HL-60 (cell line): Measurements from ENCODE around the gene PLGRKT.
"Not testable (repeated sequence)": the region's sequence is repeated elsewhere in the genome, so short reads cannot be mapped to it uniquely, and the experiment has no call there.

Source experiments
- DNase-seq, 2 experiments: peaks; one replicate each; pipeline ENCODE4 v3.0.0-alpha.2; 2010 to 2020; ENCODE audit warnings: low read depth in 1 of 2, low spot score in 1 of 2
- H3K27ac ChIP-seq: fragments of 250-450 bp; sonication (Bioruptor Pico); replicated peaks from 2 replicates; pipeline ENCODE4 v1.5.1; 2020; ENCODE audit warnings: mild to moderate bottlenecking, moderate library complexity
- H3K27me3 ChIP-seq: fragments of 250-450 bp; sonication (Bioruptor Pico); 2 replicates; pipeline ENCODE4 v1.5.1; 2021; ENCODE audit warnings: mild to moderate bottlenecking, moderate library complexity; ENCODE audit not compliant: insufficient read depth, poor library complexity, severe bottlenecking
- H3K4me3 ChIP-seq: replicated peaks from 2 replicates; pipeline ENCODE4 v1.5.1; 2011; ENCODE audit warnings: mild to moderate bottlenecking, control low read depth, low read length; ENCODE audit not compliant: insufficient read depth
- CTCF ChIP-seq: IDR thresholded peaks from one replicate; pipeline ENCODE4 v1.5.1; 2011; ENCODE audit warnings: low read length, control low read depth, inconsistent platforms; ENCODE audit not compliant: insufficient read depth
- GABPA ChIP-seq: IDR thresholded peaks from 2 replicates; pipeline ENCODE4 v1.6.1; 2012; ENCODE audit warnings: low read depth
- POLR2AphosphoS5 ChIP-seq: IDR thresholded peaks from 2 replicates; pipeline ENCODE4 v1.6.1; 2012; ENCODE audit warnings: low read depth
- REST ChIP-seq: IDR thresholded peaks from 2 replicates; pipeline ENCODE4 v1.6.1; 2012; ENCODE audit warnings: low read depth; ENCODE audit not compliant: insufficient replicate concordance
- SPI1 ChIP-seq: IDR thresholded peaks from 2 replicates; pipeline ENCODE4 v1.6.1; 2012; ENCODE audit warnings: low read depth, mild to moderate bottlenecking, borderline replicate concordance

The PLGRKT gene

GRCh38 chr9:5445886-5446285 is 8.2 kb upstream of the PLGRKT start:
- Histone ChIP-seq H3K27me3 (no peaks in the 10 kb centered on the region), H3K27ac (no peak overlapping the region), H3K4me3 (no peak overlapping the region)
- TF ChIP-seq GABPA (no peak), SPI1 (no peak)
- no peak for DNase-seq

- H3K27ac ChIP-seq, H3K4me3 ChIP-seq, DNase-seq, H3K27me3 ChIP-seq: not testable (repeated sequence)
Measured at GRCh38 chr9:5445096-5445495, 7.4 kb upstream of the PLGRKT start.

GRCh38 chr9:5443850-5444249 is 6.1 kb upstream of the PLGRKT start:
- Histone ChIP-seq H3K27ac (no peak overlapping the region), H3K27me3 (no peaks in the 10 kb centered on the region), H3K4me3 (no peak overlapping the region)
- no peak for DNase-seq
- TF ChIP-seq GABPA (no peak), REST (no peak), SPI1 (no peak), CTCF (no peak), POLR2AphosphoS5 (no peak)

- TF ChIP-seq POLR2AphosphoS5 (no peak), CTCF (peak; percentile 61), REST (no peak)
- H3K27ac ChIP-seq: no peak overlapping the region
- no peaks in the 10 kb centered on the region for H3K27me3 ChIP-seq
- no peak overlapping the region for H3K4me3 ChIP-seq
- DNase-seq: peak; percentile 28 to 53
Measured at GRCh38 chr9:5442400-5443011, 4.8 kb upstream of the PLGRKT start.

GRCh38 chr9:5441043-5441442 is 3.3 kb upstream of the PLGRKT start:
- no peak overlapping the region for H3K27ac ChIP-seq
- no peaks in the 10 kb centered on the region for H3K27me3 ChIP-seq
- DNase-seq: no peak
- TF ChIP-seq CTCF (no peak), GABPA (no peak), REST (no peak), POLR2AphosphoS5 (no peak), SPI1 (no peak)
- H3K4me3 ChIP-seq: no peak overlapping the region
